ENCODE results near the gene DDHD1.

Gene DDHD1

GRCh38 chr14:52988139-52988538 lies 165.0 kb downstream of the DDHD1 start:
- DNase-seq (ENCODE audit: low read depth) = no peak

GRCh38 chr14:52987514-52987913 lies 165.6 kb downstream of the DDHD1 start:
- DNase-seq (ENCODE audit: low read depth) = no peak

GRCh38 chr14:52987042-52987441 lies 166.1 kb downstream of the DDHD1 start:
- no peak for DNase-seq (ENCODE audit: low read depth)
